ENCODE results near the gene CD68.

The CD68 gene

GRCh38 chr17:7583253-7584109 lies 4.0 kb downstream of the CD68 start, which contains the start of gene MPDU1:
TSS of gene MPDU1 (plus strand) at chr17:7583852. CDS start at chr17:7583863, 11 bp downstream.
- FAIRE-seq, result peak; percentile 51
- TF ChIP-seq CTCF (IDR thresholded peaks at IDR 0.05; ENCODE audit: insufficient read depth, missing control alignments), result no peak
- peak; percentile 83 for DNase-seq (ENCODE audit: insufficient read length, low spot score)

GRCh38 chr17:7586673-7587419 lies 7.4 kb downstream of the CD68 start:
- no peak for TF ChIP-seq CTCF (IDR thresholded peaks at IDR 0.05; ENCODE audit: insufficient read depth, missing control alignments)
- DNase-seq (ENCODE audit: insufficient read length, low spot score), result no peak

GRCh38 chr17:7587420-7588151 lies 8.1 kb downstream of the CD68 start:
- FAIRE-seq (no peak), DNase-seq (ENCODE audit: insufficient read length, low spot score) (no peak)
- TF ChIP-seq CTCF (IDR thresholded peaks at IDR 0.05; ENCODE audit: insufficient read depth, missing control alignments), result no peak

More at GRCh38 chr17:7586673-7587419, 7.4 kb downstream of the CD68 start:
- FAIRE-seq, result no peak

- no peak for DNase-seq (ENCODE audit: insufficient read length, low spot score)
- TF ChIP-seq CTCF (IDR thresholded peaks at IDR 0.05; ENCODE audit: insufficient read depth, missing control alignments), result no peak
- FAIRE-seq, result no peak
These were observed 9.2 kb downstream of the CD68 start for GRCh38 chr17:7588553-7589203.

- DNase-seq (ENCODE audit: insufficient read length, low spot score) (peak; percentile 93), FAIRE-seq (no peak)
- TF ChIP-seq CTCF (IDR thresholded peaks at IDR 0.05; ENCODE audit: insufficient read depth, missing control alignments), result peak; percentile 53
These were observed 9.9 kb downstream of the CD68 start for GRCh38 chr17:7589204-7589868.

Measured in D721Med (cell line).